Measurements from ENCODE around the gene C5orf46.
"Not testable (repeated sequence)": the region's sequence is repeated elsewhere in the genome, so short reads cannot be mapped to it uniquely, and the experiment has no call there.

The C5orf46 gene
- 0 reads per million in 2 donors for total RNA-seq

DNA sequence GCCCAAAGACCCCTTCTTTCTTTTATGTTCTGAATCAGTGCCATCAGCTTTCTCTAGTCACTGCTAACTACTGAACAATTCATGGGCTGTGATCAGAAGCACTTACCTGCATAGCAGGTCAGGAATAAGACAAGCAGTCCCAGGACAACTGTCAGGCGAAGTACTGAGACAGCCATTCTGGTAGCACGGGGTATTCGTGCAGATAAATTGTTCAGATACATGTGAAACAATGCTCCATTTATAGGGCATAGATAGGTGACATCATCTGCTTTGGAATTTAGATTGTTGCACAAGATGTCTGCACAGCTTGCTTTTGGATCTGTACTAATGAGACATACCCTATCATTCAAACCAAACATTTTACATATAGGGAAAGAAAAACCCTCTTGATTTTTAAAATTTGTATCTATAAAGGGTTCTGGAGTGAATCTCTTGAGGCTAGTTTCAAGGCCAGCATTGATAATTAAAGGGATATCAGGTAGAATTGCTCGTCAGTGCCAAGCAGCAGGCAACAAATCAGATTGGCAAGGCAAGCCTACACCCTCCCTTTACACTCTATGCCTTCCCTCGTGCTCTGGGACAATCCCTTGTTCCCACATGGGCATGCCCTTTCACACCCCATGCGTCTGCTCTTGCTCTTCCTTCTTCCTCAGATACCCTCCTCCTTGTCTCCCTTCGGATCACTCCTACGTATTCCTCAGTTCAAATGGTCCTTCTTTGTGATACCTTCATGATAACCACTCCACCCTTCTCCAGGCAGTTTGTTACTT, at the start of gene C5orf46:
C5orf46 (minus strand) TSS at position 213 of the 770 bp plus-strand sequence; CDS start at position 176, 37 bp downstream.
- DNase-seq: no peak

DNA sequence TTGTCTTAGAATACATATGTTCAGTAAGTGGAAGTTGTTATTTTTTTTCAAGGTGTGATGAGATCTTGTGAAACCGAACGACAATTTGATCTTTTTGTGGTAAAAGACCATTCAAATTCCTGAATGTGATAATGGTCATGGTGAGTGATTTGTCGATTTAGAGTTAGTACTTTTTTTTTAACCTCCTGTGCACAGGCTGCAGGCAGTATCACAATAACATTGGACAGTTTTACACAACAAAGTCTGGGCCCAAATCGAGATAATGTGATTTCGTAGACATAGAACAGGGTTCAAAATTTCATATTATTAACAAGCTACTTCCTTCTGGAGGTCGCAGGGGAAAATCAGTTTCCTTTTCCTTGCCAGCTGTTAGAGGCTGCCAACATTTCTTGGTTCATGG, 48.6 kb upstream of the C5orf46 start:
- no peak for DNase-seq

DNA sequence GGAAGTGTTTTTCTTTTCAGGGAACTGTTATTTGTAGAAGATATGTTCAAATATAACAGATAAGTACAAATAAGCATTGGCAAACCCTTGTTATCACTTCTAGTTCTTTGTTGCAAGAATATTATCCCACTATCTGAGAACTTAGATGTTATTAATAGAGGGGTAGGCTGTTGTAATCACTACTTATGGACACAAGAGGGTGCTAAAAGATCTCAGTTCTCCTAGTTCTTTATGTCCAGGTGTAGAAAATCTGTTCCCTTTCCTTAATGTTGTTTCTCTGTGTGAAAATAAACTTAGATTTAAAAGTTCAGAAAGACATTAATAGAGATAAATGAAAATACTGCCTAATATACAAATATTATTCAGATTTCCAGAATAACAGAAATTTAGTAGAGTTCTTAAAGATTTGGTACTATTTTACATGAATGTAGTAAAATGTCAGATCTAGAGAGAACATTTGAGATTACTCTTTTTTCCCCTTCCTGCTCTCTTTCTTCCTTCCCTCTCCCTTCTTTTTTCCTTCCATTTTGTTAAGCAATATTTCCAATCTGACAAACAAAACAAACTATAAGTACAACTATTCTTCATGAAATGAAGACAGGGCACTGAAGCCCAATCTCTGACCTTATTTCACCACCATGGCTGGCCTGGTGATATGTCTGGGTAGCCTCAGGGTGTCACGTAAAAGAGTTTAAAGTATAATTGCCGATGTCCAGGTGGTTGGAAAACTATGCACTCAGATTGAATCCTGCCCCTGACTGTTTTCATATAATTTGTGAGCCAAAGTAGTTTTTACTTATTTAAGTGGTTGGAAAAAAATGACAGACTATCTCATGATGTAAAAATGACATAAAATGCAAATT, 43.6 kb upstream of the C5orf46 start:
- no peak for DNase-seq

DNA sequence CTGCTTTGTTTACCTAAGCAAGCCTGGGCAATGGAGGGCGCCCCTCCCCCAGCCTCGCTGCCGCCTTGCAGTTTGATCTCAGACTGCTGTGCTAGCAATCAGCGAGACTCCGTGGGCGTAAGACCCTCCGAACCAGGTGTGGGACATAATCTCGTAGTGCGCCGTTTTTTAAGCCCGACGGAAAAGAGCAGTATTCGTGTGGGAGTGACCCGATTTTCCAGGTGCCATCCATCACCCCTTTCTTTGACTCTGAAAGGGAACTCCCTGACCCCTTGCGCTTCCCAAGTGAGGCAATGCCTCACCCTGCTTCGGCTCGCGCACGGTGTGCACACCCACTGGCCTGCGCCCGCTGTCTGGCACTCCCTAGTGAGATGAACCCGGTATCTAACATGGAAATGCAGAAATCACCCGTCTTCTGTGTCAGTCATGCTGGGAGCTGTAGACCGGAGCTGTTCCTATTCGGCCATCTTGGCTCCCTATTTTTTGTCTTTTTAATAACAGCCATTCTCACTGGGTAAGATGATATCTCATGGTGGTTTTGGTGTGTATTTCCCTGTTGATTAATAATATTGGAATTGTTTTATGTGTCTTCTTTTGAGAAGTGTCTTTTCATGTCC, 40.4 kb upstream of the C5orf46 start:
- DNase-seq: not testable (repeated sequence)

DNA sequence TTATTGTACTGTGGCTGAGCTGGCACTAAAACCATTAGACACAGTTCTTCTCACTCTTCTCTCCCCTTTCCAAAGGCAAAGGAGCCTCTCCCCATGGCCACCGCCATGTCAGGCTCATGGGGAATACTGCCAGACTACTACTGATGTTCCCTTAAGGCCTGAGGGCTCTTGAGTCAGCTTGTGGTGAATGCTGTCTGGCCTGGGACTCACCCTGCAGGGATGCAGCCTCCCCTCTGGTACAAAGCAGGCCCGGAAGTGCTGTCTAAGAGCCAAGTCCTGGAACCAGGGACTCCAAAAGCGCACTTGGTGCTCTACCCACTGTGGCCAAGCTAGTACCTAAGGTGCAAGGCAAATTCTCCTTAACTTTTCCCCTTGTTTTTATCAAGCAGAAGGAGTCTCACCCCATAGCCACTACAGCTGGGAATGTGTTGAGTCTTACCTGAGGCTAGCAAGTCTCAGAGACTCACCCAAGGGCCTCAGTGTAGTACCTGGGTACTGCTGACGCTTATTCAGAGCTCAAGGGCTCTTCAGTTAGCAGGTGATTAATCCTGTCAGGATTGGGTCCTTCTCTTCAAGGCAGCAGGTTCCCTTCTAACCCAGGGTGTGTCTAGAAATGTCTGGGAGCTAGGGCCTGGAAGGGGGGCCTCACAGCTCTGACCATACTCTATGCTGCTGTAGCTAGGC, 33.2 kb upstream of the C5orf46 start:
- no peak for DNase-seq

DNA sequence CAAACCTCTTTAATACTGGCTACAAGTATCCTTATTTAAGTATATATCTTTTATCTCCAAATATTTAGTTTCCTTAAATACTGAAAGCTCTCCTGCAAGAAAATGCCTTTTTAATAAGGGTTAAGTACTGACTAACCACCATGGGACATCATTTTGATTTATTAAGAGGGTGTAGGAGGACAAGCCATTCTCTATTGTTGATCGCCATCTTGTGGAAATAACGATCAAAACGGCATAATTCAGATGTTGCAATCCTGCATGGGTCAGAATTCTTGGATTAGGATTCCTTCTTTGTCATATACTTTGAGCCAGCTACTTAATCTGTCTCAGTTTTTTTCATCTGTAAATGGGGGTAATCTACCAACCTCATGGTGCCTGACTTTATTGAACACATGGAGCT, 28.7 kb upstream of the C5orf46 start:
- no peak for DNase-seq

DNA sequence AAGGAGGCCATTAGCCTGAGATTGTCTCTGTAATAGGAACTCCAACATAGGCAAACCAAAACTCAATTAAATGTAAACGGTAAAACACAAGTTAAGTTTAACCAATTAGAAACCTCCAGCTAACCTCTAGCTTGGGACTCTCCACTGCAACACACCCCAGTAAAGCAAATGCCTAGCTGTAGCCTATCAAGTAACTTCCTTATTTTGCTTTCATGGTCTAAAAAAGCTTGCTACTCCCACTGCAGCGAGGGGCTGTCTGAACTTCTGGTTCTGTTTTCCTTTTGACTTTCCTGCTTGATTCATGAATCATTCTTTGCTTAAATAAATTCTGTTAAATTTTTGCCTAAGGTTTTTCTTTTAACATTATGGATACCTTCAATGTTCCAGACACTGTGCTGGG, 24.4 kb upstream of the C5orf46 start:
- no peak for DNase-seq

DNA sequence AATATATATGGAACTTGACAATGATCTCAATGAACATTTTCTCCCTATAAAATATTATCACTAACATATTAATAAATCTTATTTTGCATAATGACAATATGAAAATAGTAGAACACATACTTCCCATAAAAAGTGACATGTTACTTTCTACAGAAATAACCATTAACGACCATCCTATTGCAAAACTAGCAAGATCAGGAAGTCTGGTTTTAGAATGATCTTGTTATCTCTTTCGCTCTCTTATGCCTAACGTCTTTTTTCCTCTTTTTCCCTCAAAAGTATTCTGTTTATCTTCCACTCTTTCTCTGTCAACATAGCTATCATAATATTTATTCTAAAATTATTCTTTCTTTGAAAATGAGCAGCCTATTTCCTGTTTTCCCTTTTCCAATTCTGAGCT, 21.6 kb upstream of the C5orf46 start:
- DNase-seq: no peak

DNA sequence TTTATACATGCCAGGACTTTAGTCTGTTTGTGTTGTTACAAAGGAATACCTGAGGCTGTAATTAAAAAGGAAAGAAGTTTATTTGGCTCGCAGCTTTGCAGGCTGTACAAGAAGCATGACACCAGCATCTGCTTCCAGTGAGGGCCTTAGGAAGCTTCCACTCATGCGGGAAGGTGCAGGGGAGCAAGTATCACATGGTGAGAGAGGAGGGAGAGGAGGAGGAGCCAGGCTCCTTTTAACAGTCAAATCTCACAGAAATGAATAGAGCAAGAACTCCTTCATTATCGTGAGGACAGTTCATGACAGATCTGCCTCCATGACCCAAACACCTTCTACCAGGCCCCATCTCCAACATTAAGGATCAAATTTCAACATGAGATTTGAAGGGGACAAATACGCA, 18.7 kb upstream of the C5orf46 start:
- no peak for DNase-seq

DNA sequence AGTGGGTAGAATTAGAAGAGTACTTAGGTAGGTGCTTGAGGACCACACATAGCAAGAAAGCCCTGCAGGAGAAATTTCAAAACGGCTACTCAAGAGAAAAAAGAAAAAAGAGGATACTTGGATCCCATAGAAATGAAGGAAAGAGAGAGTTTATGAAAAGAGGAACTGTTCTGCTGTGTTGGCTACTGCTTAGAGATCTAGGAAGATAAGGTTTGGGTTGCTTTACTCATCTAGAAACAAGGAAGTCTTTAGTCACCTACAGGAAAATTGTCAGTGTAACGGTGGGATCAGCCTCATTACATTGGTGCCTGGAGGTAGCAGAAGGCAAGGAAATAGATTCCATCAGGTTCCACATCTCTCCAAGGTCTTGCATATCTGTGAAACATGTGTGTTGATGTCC, 14.8 kb upstream of the C5orf46 start:
- no peak for DNase-seq

DNA sequence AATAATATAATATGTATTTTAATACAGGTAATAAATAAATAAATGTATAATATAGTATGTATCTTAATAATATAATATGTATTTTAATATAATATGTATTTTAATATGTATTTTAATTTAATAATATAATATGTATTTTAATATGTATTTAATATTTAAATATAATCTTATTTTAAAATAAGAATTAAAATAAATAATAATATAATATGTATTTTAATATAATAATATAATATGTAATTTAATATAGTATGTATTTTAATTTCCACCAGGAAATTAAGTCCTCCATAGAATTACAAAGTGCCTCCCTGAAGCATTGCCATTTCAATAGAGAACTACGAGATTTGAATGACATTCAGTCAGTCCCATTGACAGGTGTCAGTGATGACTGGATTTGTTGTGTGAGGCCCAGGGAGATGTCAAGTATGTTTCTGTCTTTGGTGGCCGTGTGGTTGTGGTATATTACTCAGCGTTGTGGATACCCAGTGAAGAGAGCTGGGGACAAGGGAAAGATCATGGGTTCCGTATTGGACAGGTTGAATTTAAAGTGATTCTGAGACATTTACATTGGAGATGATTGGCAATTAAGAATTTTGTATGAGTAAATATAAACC, 14.2 kb upstream of the C5orf46 start:
- no peak for DNase-seq

DNA sequence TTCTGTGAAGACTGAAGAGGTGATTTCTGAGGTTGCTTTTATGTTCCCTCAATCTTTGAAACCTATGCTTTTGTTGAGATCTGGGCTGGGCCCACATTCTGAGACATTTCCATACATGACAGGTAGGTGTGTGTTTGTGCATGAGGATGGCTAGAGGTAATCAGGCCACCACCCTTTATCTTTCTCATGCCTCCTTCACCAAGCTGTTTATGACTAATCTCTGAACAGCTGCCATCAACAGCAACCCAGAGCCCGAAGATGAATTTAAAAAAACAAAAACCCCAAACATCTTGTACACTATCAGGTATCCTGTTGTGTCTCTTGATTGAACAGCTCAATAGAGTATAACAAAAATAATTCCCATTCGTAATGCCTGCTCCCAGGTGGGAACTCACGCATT, 12.6 kb upstream of the C5orf46 start:
- DNase-seq: no peak

DNA sequence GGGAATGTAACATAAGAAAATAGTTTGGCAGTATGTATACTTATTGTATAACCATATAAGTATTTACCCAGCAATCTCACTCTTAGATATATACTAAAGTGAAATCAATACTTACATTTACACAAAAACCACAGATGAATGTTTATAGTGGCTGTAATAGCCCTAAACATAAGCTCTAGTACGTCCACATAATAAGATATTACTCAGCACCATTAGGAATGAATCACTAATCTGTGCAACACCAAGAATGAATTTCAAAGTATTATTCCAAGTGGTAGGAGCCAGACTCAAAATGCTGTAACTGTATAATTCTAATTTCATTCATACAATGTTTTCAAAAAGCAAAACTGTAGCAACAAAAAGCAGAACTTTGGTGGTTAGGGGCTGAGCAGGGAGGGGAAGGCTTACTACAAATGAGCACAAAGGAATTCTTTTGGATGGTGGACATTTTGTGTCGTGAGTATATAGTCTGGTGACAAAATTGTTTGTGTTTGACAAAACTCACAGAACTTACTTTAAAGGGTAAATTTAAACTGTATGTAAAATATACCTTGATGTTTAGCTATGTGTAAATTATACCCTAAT, 11.9 kb upstream of the C5orf46 start:
- DNase-seq: no peak

DNA sequence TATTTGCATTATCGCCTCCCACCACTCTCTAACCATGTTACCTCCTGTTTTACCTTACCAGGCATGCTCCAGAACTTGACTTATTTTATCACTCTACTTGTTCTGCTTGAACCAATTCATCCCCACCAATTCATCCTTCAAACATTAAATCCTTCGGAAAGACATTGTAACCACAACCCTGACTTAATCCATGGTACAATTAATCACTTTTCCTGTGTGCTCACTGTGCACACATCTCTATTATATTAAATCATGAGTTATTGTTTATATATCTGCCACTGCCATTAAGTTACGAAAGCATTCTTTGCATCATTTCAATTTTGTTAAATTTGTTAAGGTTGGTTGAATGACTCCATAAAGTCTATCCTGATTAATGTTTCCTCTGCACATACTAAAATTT, 7.4 kb upstream of the C5orf46 start:
- DNase-seq: no peak

DNA sequence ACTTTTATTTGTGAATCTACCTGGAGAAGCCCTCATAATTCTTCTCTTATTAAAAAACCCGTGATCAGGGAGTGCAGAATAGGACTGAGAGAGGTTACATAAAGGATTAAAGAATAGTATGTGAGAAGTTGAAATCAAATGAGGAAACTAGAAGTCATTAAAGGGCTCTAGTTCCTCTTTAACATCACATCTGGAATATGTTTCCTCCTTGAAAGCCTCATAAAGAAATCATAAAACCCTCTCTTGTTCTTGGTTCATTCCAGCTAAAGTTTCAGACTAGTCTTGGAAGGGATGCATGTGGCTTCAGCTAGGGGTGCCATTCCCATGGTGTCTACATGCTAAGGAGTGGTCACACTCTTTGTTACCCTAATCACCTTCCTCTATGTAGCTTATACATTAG, 5.7 kb upstream of the C5orf46 start:
- no peak for DNase-seq

DNA sequence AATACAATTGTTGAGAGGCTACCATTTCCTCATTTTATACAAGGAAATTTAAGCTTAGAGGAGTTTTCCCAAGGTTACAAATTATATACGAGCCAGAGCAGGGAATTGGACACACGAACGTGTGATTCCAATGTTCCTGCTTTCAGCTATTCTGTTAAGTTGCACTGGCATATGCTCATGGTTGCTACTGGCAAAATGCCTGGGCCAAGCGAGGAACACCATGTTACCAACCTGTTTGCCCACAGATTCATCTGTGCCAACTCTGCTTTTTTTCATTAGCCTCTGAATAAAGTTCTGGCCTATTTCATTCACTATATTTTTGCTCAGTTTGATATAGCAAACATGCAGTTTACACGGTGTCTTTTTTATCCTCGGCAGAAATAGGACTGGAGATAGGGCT, 5.1 kb upstream of the C5orf46 start:
- no peak for DNase-seq

DNA sequence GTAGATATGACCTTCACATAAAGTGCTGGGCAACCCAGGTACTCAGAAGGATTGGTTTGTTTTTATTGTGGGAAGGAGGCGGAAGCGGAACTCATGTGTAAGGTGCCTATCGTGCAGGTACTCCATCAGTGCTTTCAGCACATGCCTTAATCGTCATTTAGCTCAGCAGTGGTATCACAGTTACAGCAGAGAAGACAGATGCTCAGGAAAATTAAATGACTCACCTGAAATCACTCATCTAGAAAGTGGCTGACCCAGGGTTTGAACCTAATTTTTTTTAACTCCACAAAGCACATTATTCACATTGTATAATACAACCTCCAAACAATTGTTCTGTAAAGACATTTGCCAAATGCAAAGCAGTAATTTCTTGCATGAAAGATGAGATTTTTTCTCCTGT, 2.2 kb downstream of the C5orf46 start:
- DNase-seq: no peak

DNA sequence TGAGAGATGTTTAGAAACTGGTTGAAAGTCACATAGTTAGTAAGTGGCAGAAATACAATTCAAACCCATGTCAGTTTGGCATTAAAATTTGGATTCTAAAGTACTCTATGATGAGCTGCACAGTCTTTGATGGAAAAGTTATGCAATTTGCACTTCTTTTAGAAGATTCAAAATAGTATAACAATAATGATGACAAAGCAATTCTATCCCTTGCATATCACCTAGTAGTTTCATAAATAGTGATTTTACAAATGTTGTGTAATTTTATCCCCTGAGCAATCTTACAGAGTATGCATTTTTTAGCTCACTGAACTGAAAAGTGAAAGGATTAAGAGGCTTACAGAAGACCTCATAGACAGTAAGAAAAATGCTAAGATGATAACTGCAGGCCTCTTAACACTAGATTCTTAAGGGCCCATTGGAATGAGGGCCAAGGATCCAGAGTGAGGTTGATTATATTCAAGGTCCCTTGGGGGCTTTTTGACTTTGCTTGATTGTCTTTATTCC, 3.7 kb downstream of the C5orf46 start:
- no peak for DNase-seq

DNA sequence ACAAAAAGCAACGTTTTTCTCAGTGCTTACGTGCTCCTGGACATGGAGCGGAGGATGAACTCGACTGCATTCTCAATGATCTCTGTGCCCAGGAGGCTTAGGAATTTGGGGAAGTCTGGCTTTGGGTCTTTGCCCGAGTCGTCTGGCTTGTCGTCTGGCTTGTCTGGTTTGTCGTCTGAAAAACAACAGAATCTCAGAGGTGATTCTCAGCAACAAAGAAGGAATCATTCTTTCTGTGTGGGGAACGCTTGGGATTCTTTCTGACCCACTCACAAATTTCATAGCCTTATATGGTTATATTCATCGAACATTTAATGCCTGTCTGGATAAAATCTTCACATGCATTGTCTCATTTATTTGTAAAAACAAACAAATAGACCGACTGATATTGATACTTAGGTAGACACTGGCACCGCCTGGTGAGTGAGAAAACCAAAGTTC, 4.7 kb downstream of the C5orf46 start:
- DNase-seq: no peak

DNA sequence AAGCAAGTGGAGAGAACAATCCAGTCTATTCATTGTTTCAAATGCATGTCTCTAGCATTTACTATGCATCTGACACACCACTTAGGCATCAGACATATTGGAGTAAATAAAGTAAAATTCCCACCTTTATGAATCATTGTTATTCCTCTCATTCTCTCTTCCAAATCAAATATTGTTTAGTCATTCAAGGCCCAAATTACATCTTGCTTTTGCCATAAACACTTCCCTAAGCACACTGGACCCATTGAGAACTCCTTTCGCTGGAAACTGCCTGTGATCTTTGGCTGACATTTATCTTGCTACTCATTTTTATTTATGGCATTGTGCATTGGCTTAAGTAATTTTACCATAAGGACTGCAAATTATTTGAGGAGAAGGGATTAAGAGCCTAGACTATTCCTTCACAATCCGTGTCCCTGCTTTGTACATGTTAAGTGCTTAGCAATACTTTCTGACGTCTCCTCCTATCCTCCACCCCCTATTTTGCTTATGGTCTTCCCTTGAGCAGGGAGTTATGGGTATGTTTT, 7.4 kb downstream of the C5orf46 start:
- DNase-seq: no peak

DNA sequence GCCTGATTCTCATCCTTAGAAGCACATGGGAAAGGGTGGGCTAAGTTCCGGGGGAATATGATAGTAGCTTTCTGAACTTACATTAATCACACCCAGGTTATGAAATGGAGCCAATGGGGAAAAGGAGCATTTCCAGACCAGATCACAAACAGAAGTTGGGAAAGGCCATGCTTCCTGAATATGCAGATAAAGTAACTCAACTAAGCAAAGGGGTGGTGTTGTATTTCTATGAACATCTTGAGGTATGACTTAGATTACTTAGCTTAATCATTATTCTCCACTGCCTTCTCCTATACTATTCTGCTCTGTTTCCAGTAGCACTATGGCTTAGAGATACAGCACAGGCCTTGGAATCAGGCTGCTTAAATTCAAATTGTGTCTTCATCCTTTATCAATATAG, 10.5 kb downstream of the C5orf46 start:
- no peak for DNase-seq

DNA sequence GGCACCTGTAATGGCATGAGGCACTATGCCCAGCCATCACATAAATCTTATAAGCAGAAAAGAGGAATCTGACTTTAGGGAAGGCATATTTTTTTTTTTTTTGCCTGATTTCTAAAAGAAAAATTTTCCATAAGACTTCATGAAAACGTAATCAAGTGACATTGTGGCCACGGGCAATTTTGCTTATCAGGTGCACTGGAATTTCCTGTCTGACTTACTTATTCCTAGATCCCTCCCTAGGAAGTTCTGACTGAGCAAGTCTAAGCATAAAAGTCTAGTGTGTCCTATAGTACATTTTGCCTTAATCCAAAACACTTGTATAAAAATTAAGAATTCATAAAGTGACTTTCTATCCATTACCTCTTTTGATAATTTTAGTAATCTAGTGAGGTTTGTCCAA, 12.5 kb downstream of the C5orf46 start:
- DNase-seq: no peak
